ENCODE results near the gene PELO.

DNA sequence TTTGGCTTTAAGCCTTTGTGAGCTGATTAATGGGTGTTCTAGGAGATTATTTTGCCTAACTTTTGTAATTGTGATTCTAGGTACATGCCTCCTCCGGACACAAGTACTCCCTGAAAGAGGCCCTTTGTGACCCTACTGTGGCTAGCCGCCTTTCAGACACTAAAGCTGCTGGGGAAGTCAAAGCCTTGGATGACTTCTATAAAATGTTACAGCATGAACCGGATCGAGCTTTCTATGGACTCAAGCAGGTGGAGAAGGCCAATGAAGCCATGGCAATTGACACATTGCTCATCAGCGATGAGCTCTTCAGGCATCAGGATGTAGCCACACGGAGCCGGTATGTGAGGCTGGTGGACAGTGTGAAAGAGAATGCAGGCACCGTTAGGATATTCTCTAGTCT lies 13.6 kb downstream of the PELO start:
- TF ChIP-seq, protein P1, sequence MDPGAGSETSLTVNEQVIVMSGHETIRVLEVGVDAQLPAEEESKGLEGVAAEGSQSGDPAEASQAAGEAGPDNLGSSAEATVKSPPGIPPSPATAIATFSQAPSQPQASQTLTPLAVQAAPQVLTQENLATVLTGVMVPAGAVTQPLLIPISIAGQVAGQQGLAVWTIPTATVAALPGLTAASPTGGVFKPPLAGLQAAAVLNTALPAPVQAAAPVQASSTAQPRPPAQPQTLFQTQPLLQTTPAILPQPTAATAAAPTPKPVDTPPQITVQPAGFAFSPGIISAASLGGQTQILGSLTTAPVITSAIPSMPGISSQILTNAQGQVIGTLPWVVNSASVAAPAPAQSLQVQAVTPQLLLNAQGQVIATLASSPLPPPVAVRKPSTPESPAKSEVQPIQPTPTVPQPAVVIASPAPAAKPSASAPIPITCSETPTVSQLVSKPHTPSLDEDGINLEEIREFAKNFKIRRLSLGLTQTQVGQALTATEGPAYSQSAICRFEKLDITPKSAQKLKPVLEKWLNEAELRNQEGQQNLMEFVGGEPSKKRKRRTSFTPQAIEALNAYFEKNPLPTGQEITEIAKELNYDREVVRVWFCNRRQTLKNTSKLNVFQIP (CRISPR knock-in tag; IDR thresholded peaks at IDR 0.05; ENCODE audit: borderline replicate concordance, low read depth) = no peak
- TF ChIP-seq TOX (CRISPR knock-in tag; IDR thresholded peaks at IDR 0.05; ENCODE audit: borderline replicate concordance) (no peak), BACH2 (CRISPR knock-in tag; IDR thresholded peaks at IDR 0.05; ENCODE audit: borderline replicate concordance) (no peak), SNAI2 (CRISPR knock-in tag; IDR thresholded peaks at IDR 0.05) (no peak), ZFP30 (CRISPR knock-in tag; IDR thresholded peaks at IDR 0.05) (no peak), ISL1 (CRISPR knock-in tag; IDR thresholded peaks at IDR 0.05) (no peak)
- TF ChIP-seq, protein P2, sequence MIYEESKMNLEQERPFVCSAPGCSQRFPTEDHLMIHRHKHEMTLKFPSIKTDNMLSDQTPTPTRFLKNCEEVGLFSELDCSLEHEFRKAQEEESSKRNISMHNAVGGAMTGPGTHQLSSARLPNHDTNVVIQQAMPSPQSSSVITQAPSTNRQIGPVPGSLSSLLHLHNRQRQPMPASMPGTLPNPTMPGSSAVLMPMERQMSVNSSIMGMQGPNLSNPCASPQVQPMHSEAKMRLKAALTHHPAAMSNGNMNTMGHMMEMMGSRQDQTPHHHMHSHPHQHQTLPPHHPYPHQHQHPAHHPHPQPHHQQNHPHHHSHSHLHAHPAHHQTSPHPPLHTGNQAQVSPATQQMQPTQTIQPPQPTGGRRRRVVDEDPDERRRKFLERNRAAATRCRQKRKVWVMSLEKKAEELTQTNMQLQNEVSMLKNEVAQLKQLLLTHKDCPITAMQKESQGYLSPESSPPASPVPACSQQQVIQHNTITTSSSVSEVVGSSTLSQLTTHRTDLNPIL (CRISPR knock-in tag; IDR thresholded peaks at IDR 0.05; ENCODE audit: low read depth) = no peak
- TF ChIP-seq, protein P3, sequence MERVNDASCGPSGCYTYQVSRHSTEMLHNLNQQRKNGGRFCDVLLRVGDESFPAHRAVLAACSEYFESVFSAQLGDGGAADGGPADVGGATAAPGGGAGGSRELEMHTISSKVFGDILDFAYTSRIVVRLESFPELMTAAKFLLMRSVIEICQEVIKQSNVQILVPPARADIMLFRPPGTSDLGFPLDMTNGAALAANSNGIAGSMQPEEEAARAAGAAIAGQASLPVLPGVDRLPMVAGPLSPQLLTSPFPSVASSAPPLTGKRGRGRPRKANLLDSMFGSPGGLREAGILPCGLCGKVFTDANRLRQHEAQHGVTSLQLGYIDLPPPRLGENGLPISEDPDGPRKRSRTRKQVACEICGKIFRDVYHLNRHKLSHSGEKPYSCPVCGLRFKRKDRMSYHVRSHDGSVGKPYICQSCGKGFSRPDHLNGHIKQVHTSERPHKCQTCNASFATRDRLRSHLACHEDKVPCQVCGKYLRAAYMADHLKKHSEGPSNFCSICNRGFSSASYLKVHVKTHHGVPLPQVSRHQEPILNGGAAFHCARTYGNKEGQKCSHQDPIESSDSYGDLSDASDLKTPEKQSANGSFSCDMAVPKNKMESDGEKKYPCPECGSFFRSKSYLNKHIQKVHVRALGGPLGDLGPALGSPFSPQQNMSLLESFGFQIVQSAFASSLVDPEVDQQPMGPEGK (CRISPR knock-in tag; IDR thresholded peaks at IDR 0.05; ENCODE audit: borderline replicate concordance) = no peak
